DMS153 treated with DMSO at 0.1 percent for 48 hours (cell line): Measurements from ENCODE around the gene MEIS1.

ENCODE experiments used
- DNase-seq: peaks from one replicate; lab custom pipeline; 2025; ENCODE audit not compliant: unreplicated experiment; lab: John Stamatoyannopoulos, UW

The MEIS1 gene

DNA sequence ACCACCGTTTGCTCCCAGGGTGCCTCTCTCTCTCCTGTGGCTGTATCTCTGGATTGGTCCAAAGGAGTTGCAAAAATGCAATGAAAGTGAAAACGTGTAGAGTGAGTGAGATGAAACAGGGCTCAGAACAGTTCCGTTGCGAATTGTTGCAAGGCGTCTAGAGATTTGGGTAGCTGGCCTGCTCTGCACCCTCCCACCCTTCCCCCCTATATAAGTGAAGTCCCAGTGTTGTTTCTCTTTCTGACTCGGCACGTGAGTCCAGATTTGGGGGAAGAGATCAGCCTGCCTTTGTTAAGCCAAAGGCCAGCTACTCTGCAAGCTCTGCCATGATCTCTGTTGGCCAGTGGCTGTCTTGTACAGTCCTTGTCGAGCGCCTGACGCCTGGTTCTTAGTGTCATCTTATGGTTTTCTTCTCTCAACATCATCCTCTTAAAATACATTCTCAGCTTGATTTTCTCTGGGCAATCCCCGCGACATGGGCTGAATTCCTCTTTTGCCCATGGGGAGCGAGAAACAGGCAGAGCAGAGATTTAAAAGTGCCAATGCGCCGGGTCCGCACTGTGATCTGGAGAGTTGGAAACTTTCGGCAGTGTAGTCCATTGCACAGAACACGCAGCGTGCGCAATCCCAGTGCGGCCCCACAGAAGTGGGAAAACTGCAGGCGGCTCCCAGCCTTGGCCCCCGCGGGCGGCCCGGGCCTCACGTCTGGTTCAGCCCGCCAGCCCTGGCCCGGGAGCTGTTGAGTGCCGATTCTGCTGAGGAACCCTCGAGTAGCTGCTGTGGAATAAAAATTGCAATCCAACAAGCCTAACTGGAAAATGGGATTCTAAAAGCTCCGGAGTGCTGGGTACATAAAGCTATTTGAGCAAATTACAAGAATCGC lies 9.3 kb downstream of the MEIS1 start:
- no peak for DNase-seq

GRCh38 chr2:66445076-66445924 lies 10.4 kb downstream of the MEIS1 start:
- no peak for DNase-seq

GRCh38 chr2:66445925-66446871 lies 11.3 kb downstream of the MEIS1 start:
- DNase-seq, result no peak

GRCh38 chr2:66446941-66447340 lies 12.0 kb downstream of the MEIS1 start:
- DNase-seq, result no peak

GRCh38 chr2:66447677-66448076 lies 12.8 kb downstream of the MEIS1 start:
- DNase-seq, result no peak

GRCh38 chr2:66448136-66448991 lies 13.4 kb downstream of the MEIS1 start:
- DNase-seq, result no peak

GRCh38 chr2:66452214-66452613 lies 17.3 kb downstream of the MEIS1 start:
- DNase-seq, result no peak

GRCh38 chr2:66452917-66453316 lies 18.0 kb downstream of the MEIS1 start:
- DNase-seq, result no peak

DNA sequence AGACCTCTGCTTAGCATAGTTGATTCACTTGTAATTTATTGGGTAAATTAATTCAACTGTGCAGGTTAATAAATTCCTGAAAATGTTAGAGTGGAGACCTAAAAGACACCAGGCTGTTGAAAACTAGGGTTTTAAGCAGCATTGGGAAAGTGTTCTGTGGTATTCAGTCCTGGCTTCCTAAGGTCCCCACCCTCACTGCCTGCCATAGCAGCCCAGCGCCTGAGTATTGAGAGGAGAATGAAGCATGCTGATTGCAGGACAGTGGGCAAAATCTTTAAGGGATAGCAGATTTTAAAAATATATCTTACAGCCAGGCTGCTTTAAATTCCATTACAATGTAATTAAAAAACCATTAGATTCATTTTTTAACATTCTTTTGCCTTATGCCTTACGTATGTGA lies 20.6 kb downstream of the MEIS1 start:
- DNase-seq, result no peak

DNA sequence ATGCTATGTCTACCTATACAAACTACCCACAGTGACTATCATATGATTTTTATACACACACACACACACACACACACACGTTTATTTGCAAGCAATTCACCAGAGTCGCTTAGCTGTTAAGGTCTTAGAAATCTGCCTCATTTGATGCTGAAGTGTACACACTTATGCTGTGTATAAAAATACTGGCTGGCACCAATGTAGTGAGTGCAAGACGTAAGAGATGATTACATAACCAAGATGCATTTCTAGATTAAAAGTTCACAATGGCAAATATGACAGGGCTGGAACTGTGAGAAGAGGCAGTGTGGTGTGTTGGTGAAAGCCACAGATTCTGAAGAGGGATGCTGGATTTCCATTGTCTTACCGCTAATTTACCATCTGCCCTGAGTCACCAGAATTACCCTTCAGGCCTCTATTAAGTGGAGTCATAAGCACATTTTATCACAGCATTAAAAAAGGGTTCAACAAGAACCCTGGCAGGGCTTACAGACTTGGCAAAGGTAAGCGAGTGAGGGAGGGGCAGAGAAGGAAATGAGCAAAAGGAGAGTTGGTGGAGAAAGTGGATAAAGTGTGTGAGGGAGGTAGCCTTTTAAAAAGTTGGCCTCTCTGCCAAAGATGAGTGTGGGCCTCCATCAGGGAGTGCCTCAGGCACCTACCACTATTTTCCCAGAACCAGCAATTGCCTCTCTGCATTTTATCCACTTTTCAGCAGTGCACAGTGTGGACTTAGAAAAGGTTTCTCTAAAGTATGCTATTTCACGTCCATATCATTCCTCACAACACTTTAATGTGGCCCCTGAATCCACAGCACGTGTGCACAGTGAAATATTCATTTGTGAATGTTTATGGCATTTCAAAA lies 21.5 kb downstream of the MEIS1 start:
- no peak for DNase-seq

DNA sequence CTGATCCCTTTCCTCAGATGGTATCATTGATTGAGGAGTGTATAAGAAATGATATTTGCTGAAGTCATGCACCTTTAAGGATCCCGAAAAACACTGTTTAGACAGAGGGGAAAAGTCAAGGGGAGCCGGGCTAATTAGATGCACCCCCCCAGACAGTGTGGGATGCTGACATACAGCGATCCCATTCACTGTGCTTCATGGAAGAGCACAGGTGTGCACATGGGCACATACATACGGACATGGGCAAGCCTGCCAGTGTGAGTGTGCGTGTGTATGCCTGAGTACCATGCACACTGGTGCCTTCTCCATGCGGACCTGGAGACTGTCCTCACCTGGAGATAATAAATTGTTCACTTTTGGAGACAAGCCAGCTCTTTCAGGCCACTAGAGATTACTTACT lies 22.6 kb downstream of the MEIS1 start:
- no peak for DNase-seq

DNA sequence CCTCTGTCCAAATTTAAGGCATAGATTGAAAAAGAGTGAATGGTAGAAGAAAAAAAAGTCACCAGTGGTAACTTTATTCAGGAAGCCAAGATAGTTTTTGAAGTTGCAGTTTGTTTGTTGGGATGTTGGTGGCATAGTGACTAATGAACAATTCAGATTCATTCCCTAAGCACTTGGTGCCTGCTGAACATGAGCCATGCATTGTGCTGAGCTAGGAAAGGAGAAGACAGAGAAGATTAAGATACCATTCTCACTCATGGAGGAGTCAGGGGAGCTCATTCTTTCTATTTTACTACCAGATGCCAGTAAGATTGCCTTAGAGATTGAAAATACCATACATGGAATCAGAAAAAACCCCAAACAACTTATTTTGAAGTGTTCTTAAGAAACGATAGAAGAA lies 25.1 kb downstream of the MEIS1 start:
- DNase-seq, result no peak

- no peak for DNase-seq
Measured at GRCh38 chr2:66461001-66461663, 26.2 kb downstream of the MEIS1 start.

GRCh38 chr2:66461664-66462500 lies 27.0 kb downstream of the MEIS1 start:
- peak; percentile 46 for DNase-seq

DNA sequence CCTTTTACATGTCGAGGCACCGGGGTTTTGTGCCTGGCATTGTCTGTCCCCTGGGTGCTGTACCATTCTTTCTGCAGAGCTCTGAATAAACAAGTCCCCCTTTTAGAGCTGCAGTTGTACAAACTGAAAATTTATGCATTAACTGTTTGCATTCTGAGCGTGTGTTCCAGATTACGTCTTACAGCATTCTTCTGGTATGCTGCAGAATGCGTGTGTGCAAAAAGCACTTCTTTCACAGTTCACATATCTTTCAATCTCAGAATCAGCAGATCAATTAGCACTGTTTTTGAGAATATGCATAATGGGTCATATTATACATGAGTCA lies 27.5 kb downstream of the MEIS1 start:
- DNase-seq, result no peak

DNA sequence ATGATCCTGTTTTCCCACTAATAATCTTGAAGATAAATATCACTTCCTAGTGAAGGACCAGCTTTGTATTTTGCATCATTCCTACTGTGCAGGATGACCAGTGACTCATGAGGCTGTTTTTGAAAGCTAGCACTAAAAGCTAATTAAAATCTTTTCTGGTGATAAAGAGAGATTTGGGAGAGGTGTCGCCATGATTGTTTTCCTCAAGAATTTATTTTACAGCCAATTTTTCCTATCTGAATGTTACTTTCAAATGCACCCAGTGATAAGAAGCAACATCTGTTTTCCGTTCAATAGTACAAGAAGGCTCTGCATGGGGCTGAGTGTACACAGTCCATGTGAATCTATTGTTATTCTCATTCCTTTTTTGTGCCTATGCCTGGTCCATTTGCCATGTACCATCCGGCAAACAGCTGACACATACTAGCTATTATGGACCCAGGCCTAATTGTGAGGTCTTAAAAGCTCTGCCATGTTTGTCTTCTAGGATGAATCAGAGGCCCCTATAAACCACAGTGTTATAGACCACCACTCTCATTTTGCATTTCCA lies 28.4 kb downstream of the MEIS1 start:
- no peak for DNase-seq

DNA sequence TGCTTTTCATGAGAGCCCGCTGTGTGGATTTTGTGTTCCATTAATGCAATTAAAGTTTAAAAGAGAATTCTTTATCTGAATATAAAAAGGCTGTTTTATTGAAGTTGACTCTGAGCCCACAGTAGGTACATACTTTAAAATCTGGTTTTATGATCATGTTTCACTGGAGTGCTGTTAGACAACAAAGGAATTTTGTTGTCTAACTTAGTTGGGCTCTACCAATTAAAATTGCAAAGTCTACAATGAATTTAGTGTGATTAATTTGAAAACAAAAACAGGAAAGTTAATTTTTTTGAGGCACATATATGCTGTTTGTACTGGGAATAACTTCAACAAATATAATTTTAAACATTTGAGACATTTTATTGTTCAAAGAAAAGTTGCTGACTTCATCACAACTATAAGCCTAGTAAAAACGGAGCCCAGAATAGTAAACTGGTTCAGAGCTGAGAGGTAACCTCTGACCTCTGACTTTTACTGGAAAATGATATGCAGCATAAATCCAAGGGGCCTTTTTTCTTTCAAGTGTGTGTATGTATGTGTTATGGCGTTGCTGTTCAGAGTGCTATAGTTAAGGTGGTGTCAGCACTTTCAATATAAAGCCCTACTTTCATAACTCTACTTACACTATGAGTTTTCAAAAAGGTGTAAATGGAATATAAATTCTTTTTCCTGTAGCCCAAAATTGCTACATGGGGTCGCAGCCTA lies 30.2 kb downstream of the MEIS1 start:
- DNase-seq, result no peak
